ENCODE data around the gene SLC24A3. TPM values are rescaled to one million over a fixed set of nuclear protein-coding genes. Genes with fewer than 3 reads are reported as not detected.

SLC24A3 gene
- total RNA-seq, 1 donor from 2014 or later, result 0.21 TPM

DNA sequence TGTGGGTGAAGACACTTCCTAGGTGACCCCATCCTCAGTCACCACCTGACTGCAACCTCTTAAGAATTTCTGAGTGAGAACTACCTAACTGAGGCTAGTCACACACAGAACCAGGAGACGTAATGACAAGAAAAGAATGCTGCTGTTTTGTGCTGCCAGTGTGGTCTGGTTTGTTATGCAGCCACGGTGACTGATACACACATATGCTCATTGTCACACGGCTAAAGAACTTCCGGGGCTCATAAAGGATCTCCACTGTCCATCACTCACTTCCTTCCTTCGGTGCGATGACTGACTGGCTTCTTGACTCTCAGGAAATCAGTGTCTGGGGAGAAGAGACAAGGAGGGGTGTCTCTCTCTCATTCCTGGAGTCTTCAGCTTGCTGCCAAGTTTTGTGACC lies 88.0 kb downstream of the SLC24A3 start:
- H3K27me3 Mint-ChIP-seq (ENCODE audit: insufficient read depth, low read depth), result no peaks in the 10 kb centered on the region
- H3F3A ChIP-seq (ENCODE audit: low read depth), result no peaks in the 10 kb centered on the region
- H3K9me3 Mint-ChIP-seq, result no peaks in the 10 kb centered on the region
- no peaks in the 10 kb centered on the region for H4K20me1 ChIP-seq (ENCODE audit: low read depth)
- TF ChIP-seq EZH2 (IDR thresholded peaks at IDR 0.05) (no peak), CTCF (IDR thresholded peaks at IDR 0.05) (no peak), EZH2phosphoT487 (IDR thresholded peaks at IDR 0.05) (no peak)
- H3K9me3 ChIP-seq (ENCODE audit: low read depth), result no peaks in the 10 kb centered on the region
- H2AFZ ChIP-seq (replicated peaks), result no peak overlapping the region
- no peaks in the 10 kb centered on the region for H3K4me1 Mint-ChIP-seq
- no peak overlapping the region for H3K9ac ChIP-seq
- H3K36me3 Mint-ChIP-seq, result no peaks in the 10 kb centered on the region
- no peak overlapping the region for H3K27ac ChIP-seq
- DNase-seq (ENCODE audit: low spot score), result no peak
- H3K27ac Mint-ChIP-seq, result no peak overlapping the region
- H3K36me3 ChIP-seq, result no peaks in the 10 kb centered on the region
- no peaks in the 10 kb centered on the region for H3K27me3 ChIP-seq
- H3K4me3 Mint-ChIP-seq, result no peak overlapping the region
- H3K79me2 ChIP-seq (ENCODE audit: low read depth), result no peaks in the 10 kb centered on the region
- H3K4me1 ChIP-seq, result no peaks in the 10 kb centered on the region
- H3K4me2 ChIP-seq, result no peak overlapping the region
- H3K4me3 ChIP-seq, result no peak overlapping the region

GRCh38 chr20:19301142-19301541 lies 88.7 kb downstream of the SLC24A3 start:
- H3K27ac Mint-ChIP-seq, result no peak overlapping the region
- Histone ChIP-seq H3K4me3 (no peak overlapping the region), H3K27me3 (no peaks in the 10 kb centered on the region), H3K4me2 (no peak overlapping the region), H3K9me3 (ENCODE audit: low read depth) (no peaks in the 10 kb centered on the region), H3K36me3 (no peaks in the 10 kb centered on the region), H3K4me1 (no peaks in the 10 kb centered on the region), H4K20me1 (ENCODE audit: low read depth) (no peaks in the 10 kb centered on the region), H3K9ac (no peak overlapping the region), H3F3A (ENCODE audit: low read depth) (no peaks in the 10 kb centered on the region), H2AFZ (replicated peaks) (no peak overlapping the region), H3K27ac (no peak overlapping the region), H3K79me2 (ENCODE audit: low read depth) (no peaks in the 10 kb centered on the region)
- TF ChIP-seq EZH2 (IDR thresholded peaks at IDR 0.05), result no peak
- TF ChIP-seq EZH2phosphoT487 (IDR thresholded peaks at IDR 0.05), result no peak
- TF ChIP-seq CTCF (IDR thresholded peaks at IDR 0.05), result no peak
- H3K9me3 Mint-ChIP-seq, result no peaks in the 10 kb centered on the region
- H3K4me1 Mint-ChIP-seq, result no peaks in the 10 kb centered on the region
- DNase-seq (ENCODE audit: low spot score), result no peak
- H3K4me3 Mint-ChIP-seq, result no peak overlapping the region
- H3K27me3 Mint-ChIP-seq (ENCODE audit: insufficient read depth, low read depth), result no peaks in the 10 kb centered on the region
- no peaks in the 10 kb centered on the region for H3K36me3 Mint-ChIP-seq

GRCh38 chr20:19301843-19302242 lies 89.4 kb downstream of the SLC24A3 start:
- H3K79me2 ChIP-seq (ENCODE audit: low read depth), result no peaks in the 10 kb centered on the region
- no peak overlapping the region for H3K9ac ChIP-seq
- H4K20me1 ChIP-seq (ENCODE audit: low read depth), result no peaks in the 10 kb centered on the region
- no peak overlapping the region for H2AFZ ChIP-seq (replicated peaks)
- H3K9me3 Mint-ChIP-seq, result no peaks in the 10 kb centered on the region
- DNase-seq (ENCODE audit: low spot score), result no peak
- no peaks in the 10 kb centered on the region for H3K27me3 Mint-ChIP-seq (ENCODE audit: insufficient read depth, low read depth)
- no peaks in the 10 kb centered on the region for H3K9me3 ChIP-seq (ENCODE audit: low read depth)
- no peak overlapping the region for H3K27ac Mint-ChIP-seq
- no peak overlapping the region for H3K4me2 ChIP-seq
- no peaks in the 10 kb centered on the region for H3K36me3 Mint-ChIP-seq
- H3K4me3 Mint-ChIP-seq, result no peak overlapping the region
- no peaks in the 10 kb centered on the region for H3F3A ChIP-seq (ENCODE audit: low read depth)
- no peaks in the 10 kb centered on the region for H3K36me3 ChIP-seq
- H3K4me3 ChIP-seq, result no peak overlapping the region
- H3K27me3 ChIP-seq, result no peaks in the 10 kb centered on the region
- no peaks in the 10 kb centered on the region for H3K4me1 Mint-ChIP-seq
- H3K4me1 ChIP-seq, result no peaks in the 10 kb centered on the region
- TF ChIP-seq EZH2 (IDR thresholded peaks at IDR 0.05) (no peak), CTCF (IDR thresholded peaks at IDR 0.05) (no peak), EZH2phosphoT487 (IDR thresholded peaks at IDR 0.05) (no peak)
- no peak overlapping the region for H3K27ac ChIP-seq
